Mucosa of rectum (tissue), 2 donors: ENCODE measurements around the gene NLN.

Source experiments
- H3K27ac ChIP-seq, 2 donors: one replicate each; pipeline ENCODE4 v1.7.0; 2013; ENCODE audit warnings: inconsistent platforms in 2 of 2, low read depth in 2 of 2, low read length in 2 of 2
- H3K27me3 ChIP-seq, 2 donors: one replicate each; pipeline ENCODE4 v1.7.0; 2013; ENCODE audit warnings: low read length in 2 of 2; ENCODE audit not compliant: control insufficient read depth in 2 of 2, insufficient read depth in 2 of 2
- H3K36me3 ChIP-seq, 2 donors: one replicate each; pipeline ENCODE4 v1.7.0; 2013; ENCODE audit warnings: low read length in 2 of 2; ENCODE audit not compliant: control insufficient read depth in 2 of 2, insufficient read depth in 2 of 2
- H3K4me1 ChIP-seq, 2 donors: one replicate each; pipeline ENCODE4 v1.7.0; 2013; ENCODE audit warnings: low read length in 2 of 2, mild to moderate bottlenecking in 1 of 2; ENCODE audit not compliant: control insufficient read depth in 2 of 2, insufficient read depth in 2 of 2
- H3K4me3 ChIP-seq, 2 donors: one replicate each; pipeline ENCODE4 v1.7.0; 2013; ENCODE audit warnings: low read length in 2 of 2
- H3K9ac ChIP-seq, 2 donors: one replicate each; pipeline ENCODE4 v1.7.0; 2013; ENCODE audit warnings: low read length in 2 of 2, low read depth in 1 of 2, mild to moderate bottlenecking in 1 of 2
- H3K9me3 ChIP-seq, 2 donors: one replicate each; pipeline ENCODE4 v1.7.0; 2013; ENCODE audit warnings: low read length in 2 of 2; ENCODE audit not compliant: control insufficient read depth in 2 of 2
- donor health status: healthy.
- donor health status: Normal muscosa, but diverticular disease.

NLN gene

GRCh38 chr5:65874241-65874640 lies 152.2 kb downstream of the NLN start:
- H3K27ac ChIP-seq = no peak overlapping the region
- peaks cover 13 to 35% of the 10 kb centered on the region in 2 donors for H3K27me3 ChIP-seq
- no peak overlapping the region for H3K4me3 ChIP-seq
- no peaks in the 10 kb centered on the region for H3K4me1 ChIP-seq
- H3K9ac ChIP-seq = no peak overlapping the region
- no peaks in the 10 kb centered on the region for H3K36me3 ChIP-seq
- peaks cover 3% of the 10 kb centered on the region in 2 donors for H3K9me3 ChIP-seq

- Histone ChIP-seq H3K4me3 (no peak overlapping the region), H3K36me3 (no peaks in the 10 kb centered on the region), H3K4me1 (no peaks in the 10 kb centered on the region), H3K27me3 (peaks cover 20 to 38% of the 10 kb centered on the region in 2 donors), H3K9ac (no peak overlapping the region), H3K27ac (no peak overlapping the region), H3K9me3 (peaks cover 3% of the 10 kb centered on the region in 2 donors)
These were observed 154.5 kb downstream of the NLN start for GRCh38 chr5:65876496-65876895.

- no peaks in the 10 kb centered on the region for H3K4me1 ChIP-seq
- H3K9ac ChIP-seq = no peak overlapping the region
- H3K9me3 ChIP-seq = peaks cover 3% of the 10 kb centered on the region in 2 donors
- no peaks in the 10 kb centered on the region for H3K36me3 ChIP-seq
- no peak overlapping the region for H3K4me3 ChIP-seq
- no peak overlapping the region for H3K27ac ChIP-seq
- H3K27me3 ChIP-seq = peaks cover 20 to 34% of the 10 kb centered on the region in 2 donors
These were observed 155.0 kb downstream of the NLN start for GRCh38 chr5:65876970-65877369.
